Testis (tissue), 3 donors: ENCODE data around the gene PAIP2B. TPM values are rescaled to one million over a fixed set of nuclear protein-coding genes. Genes with fewer than 3 reads are reported as not detected.

Experiments
- DNase-seq: peaks from one replicate; pipeline ENCODE4 v3.0.0-alpha.2; 2019
- H3K27ac ChIP-seq, 2 donors: fragments of 200-600 bp; sonication (generic); one replicate each; pipeline ENCODE4 v1.5.1; 2019
- H3K27me3 ChIP-seq: fragments of 200-600 bp; sonication (generic); one replicate; pipeline ENCODE4 v1.5.1; 2019
- H3K36me3 ChIP-seq: fragments of 200-600 bp; sonication (generic); one replicate; pipeline ENCODE4 v1.5.1; 2017; ENCODE audit warnings: low read depth; ENCODE audit errors: missing control alignments
- H3K4me1 ChIP-seq: fragments of 200-600 bp; sonication (generic); one replicate; pipeline ENCODE4 v1.5.1; 2019
- H3K4me3 ChIP-seq, 2 donors: fragments of 200-600 bp; sonication (generic); one replicate each; pipeline ENCODE4 v1.5.1; 2017 to 2019
- H3K9me3 ChIP-seq: fragments of 200-600 bp; sonication (generic); one replicate; pipeline ENCODE4 v1.5.1; 2017
- POLR2A ChIP-seq: fragments of 450-650 bp; IDR thresholded peaks from one replicate; pipeline ENCODE4 v1.6.1; 2017; ENCODE audit warnings: antibody characterized with exemption, mild to moderate bottlenecking, moderate library complexity
- WGBS, 2 donors: methylation state at CpG; one replicate each; pipeline ENCODE4 v1.1.5; 2018; 5-methylcytosine and 5-hydroxymethylcytosine counted together
- intact Hi-C: fragments of 100-400 bp; cut with DNase I; formaldehyde crosslinking; loops from one replicate; pipeline ENCODE4 v1.15.1; 2023; ENCODE audit warnings: low total_unique reads
- polyA plus RNA-seq: library from polyadenylated mRNA; stranded (reverse); fragments of 350-450 nt; fragmentation: Illumina TruSeq; extraction: RNeasy Lipid Tissue Mini Kit (QIAGEN cat#74804); gene quantifications from one replicate; pipeline ENCODE4 v1.2.3, GENCODE V29; 2014; ENCODE audit warnings: low read depth, low replicate concordance; ENCODE audit not compliant: insufficient read depth
- total RNA-seq, 2 donors: library from RNA; depleted of rRNA; stranded (reverse); fragments of >200 nt; gene quantifications; one replicate each; pipeline ENCODE4 v1.2.3, GENCODE V29; 2016
- TF ChIP-seq, protein P1 (sequence below), 3 experiments: fragments of 450-650 bp in 2 of 3; fragments of 200-600 bp in 1 of 3; sonication (generic) in 1 of 3; IDR thresholded peaks; one replicate each; pipeline ENCODE4 v1.5.1; 2016 to 2019; ENCODE audit warnings: antibody characterized with exemption in 3 of 3, mild to moderate bottlenecking in 2 of 3, moderate library complexity in 1 of 3

PAIP2B gene
- total and polyA plus RNA-seq, 3 donors from 2014 or later: 3.3 to 4.5 (median 3.9) TPM

DNA sequence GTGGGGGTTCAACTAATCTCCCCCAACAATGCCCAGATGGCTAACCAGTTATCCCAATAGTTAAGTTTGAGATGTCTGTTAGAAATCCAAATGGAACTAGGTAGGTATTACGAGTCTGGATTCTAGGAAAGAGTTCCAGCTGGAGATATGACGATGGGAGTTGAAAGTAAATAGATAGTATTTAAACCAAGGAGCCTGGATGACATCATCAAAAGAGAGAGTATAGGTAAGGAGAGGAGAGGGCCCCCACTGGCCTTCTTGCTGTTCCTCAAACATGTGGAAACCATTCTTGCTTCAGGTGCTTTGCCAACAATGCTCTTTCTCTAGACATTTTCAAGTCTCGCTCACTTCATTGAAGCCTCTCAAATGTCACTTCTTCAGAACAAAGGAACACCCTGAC is 26.0 kb upstream of the PAIP2B start:
- Histone ChIP-seq H3K27me3 (no peaks in the 10 kb centered on the region), H3K4me1 (no peaks in the 10 kb centered on the region), H3K27ac (no peak overlapping the region), H3K9me3 (no peaks in the 10 kb centered on the region), H3K36me3 (no peaks in the 10 kb centered on the region), H3K4me3 (no peak overlapping the region)
- WGBS, 2 donors: 86 to 91% methylated on average over 3 of the region's 3 CpGs
- no peak for DNase-seq
- intact Hi-C loops: no loop called here
- no peak for TF ChIP-seq POLR2A
- TF ChIP-seq, protein P1, sequence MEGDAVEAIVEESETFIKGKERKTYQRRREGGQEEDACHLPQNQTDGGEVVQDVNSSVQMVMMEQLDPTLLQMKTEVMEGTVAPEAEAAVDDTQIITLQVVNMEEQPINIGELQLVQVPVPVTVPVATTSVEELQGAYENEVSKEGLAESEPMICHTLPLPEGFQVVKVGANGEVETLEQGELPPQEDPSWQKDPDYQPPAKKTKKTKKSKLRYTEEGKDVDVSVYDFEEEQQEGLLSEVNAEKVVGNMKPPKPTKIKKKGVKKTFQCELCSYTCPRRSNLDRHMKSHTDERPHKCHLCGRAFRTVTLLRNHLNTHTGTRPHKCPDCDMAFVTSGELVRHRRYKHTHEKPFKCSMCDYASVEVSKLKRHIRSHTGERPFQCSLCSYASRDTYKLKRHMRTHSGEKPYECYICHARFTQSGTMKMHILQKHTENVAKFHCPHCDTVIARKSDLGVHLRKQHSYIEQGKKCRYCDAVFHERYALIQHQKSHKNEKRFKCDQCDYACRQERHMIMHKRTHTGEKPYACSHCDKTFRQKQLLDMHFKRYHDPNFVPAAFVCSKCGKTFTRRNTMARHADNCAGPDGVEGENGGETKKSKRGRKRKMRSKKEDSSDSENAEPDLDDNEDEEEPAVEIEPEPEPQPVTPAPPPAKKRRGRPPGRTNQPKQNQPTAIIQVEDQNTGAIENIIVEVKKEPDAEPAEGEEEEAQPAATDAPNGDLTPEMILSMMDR (IDR thresholded peaks at IDR 0.05): no peak

DNA sequence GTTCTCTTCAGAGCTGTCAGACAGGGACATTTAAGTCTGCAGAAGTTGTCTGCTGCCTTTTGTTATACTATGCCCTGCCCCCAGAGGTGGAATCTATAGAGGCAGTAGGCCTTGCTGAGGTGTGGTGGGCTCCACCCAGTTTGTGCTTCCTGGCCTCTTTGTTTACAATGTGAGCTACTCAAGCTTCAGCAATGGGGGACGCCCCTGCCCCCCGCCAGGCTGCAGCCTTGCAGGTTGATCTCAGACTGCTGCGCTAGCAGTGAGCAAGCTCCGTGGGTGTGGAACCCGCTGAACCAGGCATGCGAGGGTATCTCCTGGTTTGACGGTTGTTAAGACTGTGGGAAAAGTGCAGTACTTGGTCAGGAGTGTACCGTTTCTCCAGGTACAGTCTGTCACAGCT is 24.0 kb upstream of the PAIP2B start:
- no peak for TF ChIP-seq POLR2A
- TF ChIP-seq, protein P1 (IDR thresholded peaks at IDR 0.05): no peak
- H3K36me3 ChIP-seq: no peaks in the 10 kb centered on the region
- H3K4me1 ChIP-seq: no peaks in the 10 kb centered on the region
- 93 to 94% methylated on average over 6 to 8 of the region's 8 CpGs for WGBS, 2 donors
- intact Hi-C loops: no loop called here
- H3K27ac ChIP-seq: no peak overlapping the region
- H3K4me3 ChIP-seq: no peak overlapping the region
- H3K9me3 ChIP-seq: no peaks in the 10 kb centered on the region
- no peak for DNase-seq
- no peaks in the 10 kb centered on the region for H3K27me3 ChIP-seq

- no peaks in the 10 kb centered on the region for H3K27me3 ChIP-seq
- intact Hi-C loops: no loop called here
- 62 to 77% methylated on average over 1 of the region's 1 CpG for WGBS, 2 donors
- H3K4me3 ChIP-seq: no peak overlapping the region
- no peaks in the 10 kb centered on the region for H3K9me3 ChIP-seq
- DNase-seq: no peak
- no peaks in the 10 kb centered on the region for H3K36me3 ChIP-seq
- H3K4me1 ChIP-seq: no peaks in the 10 kb centered on the region
- TF ChIP-seq POLR2A: no peak
- TF ChIP-seq, protein P1 (IDR thresholded peaks at IDR 0.05): no peak
- H3K27ac ChIP-seq: no peak overlapping the region
These were observed 17.4 kb upstream of the PAIP2B start for GRCh38 chr2:71244302-71244660.

DNA sequence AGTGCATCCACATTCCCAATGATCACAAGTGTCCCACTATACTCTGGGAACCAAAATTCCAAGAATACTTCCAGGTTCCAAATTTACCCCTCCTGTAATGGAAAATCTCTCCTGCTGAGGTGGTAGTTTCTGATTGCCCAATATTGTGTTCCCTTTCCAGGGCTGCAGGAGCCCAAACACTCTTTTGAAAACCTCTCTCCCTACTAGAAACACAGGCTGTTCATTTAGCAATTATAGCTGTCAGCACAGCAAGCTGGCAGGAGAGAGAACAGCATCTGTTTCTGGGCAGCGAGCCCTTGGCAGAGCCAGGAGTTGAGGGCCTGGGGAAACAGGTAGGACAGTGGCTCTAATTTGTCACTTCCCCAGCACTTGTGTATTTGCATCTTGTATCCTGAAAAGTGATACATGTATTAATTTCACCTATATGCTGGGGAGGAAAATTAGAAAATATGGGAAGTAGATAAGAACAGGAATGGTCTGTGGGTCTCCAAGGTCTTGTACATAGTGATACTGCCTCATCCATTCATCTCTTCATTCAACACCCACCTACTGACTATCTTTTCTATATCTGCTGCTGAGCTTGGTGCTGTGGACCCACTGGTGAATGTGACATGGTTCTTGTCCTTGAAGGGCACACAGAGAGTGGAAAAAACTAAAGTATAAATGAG is 16.9 kb upstream of the PAIP2B start:
- Histone ChIP-seq H3K27ac (no peak overlapping the region), H3K36me3 (no peaks in the 10 kb centered on the region), H3K4me1 (no peaks in the 10 kb centered on the region), H3K4me3 (no peak overlapping the region), H3K27me3 (no peaks in the 10 kb centered on the region), H3K9me3 (no peaks in the 10 kb centered on the region)
- 67 to 69% methylated on average over 1 of the region's 1 CpG for WGBS, 2 donors
- intact Hi-C loops: no loop called here
- no peak for DNase-seq
- TF ChIP-seq POLR2A: no peak
- TF ChIP-seq, protein P1 (IDR thresholded peaks at IDR 0.05): no peak

- Histone ChIP-seq H3K4me3 (no peak overlapping the region), H3K4me1 (no peaks in the 10 kb centered on the region), H3K27ac (no peak overlapping the region), H3K27me3 (no peaks in the 10 kb centered on the region), H3K9me3 (no peaks in the 10 kb centered on the region), H3K36me3 (no peaks in the 10 kb centered on the region)
- 32 to 63% methylated on average over 3 of the region's 3 CpGs for WGBS, 2 donors
- intact Hi-C loops: no loop called here
- no peak for TF ChIP-seq POLR2A
- TF ChIP-seq, protein P1 (IDR thresholded peaks at IDR 0.05): no peak
- DNase-seq: no peak
These were observed 13.9 kb upstream of the PAIP2B start for GRCh38 chr2:71240794-71241193.
